GM23248 (cell line): ENCODE data around the gene PKIB.

Experiments
- EZH2 ChIP-seq: fragments of 200-600 bp; sonication (generic); IDR thresholded peaks from 2 replicates; pipeline ENCODE4 v1.6.1; 2018; ENCODE audit warnings: antibody characterized with exemption, mild to moderate bottlenecking; ENCODE audit not compliant: insufficient read depth, poor library complexity, severe bottlenecking
- EZH2phosphoT487 ChIP-seq: fragments of 200-600 bp; sonication (generic); IDR thresholded peaks from 2 replicates; pipeline ENCODE4 v1.6.1; 2018; ENCODE audit warnings: antibody characterized with exemption, moderate library complexity, mild to moderate bottlenecking, low read depth; ENCODE audit not compliant: insufficient read depth

- TF ChIP-seq EZH2, result no peak
- no peak for TF ChIP-seq EZH2phosphoT487
Observed at GRCh38 chr6:122753000-122753687, 142.9 kb downstream of the PKIB start.
